BLaER1 treated with 17β-estradiol and CSF1 and Interleukin-3, amounts not matched to agents 10 nM and 100 nM (cell line): ENCODE measurements around the gene SPPL2B.

Experiments used
- H3K27ac ChIP-seq, 11 experiments: shearing (Covaris generic); formaldehyde crosslinking; 2 replicates each; pipeline ENCODE4 v1.8.1; 2022
- H3K27me3 ChIP-seq, 11 experiments: shearing (Covaris generic); formaldehyde crosslinking; 2 replicates each; pipeline ENCODE4 v1.8.1; 2022
- H3K36me3 ChIP-seq, 11 experiments: shearing (Covaris generic); formaldehyde crosslinking; 2 replicates each; pipeline ENCODE4 v1.8.1; 2022
- H3K4me1 ChIP-seq, 10 experiments: shearing (Covaris generic); formaldehyde crosslinking; 2 replicates each; pipeline ENCODE4 v1.8.1; 2022
- H3K4me2 ChIP-seq, 11 experiments: shearing (Covaris generic); formaldehyde crosslinking; 2 replicates each; pipeline ENCODE4 v1.8.1; 2022
- H3K4me3 ChIP-seq, 10 experiments: shearing (Covaris generic); formaldehyde crosslinking; 2 replicates each; pipeline ENCODE4 v1.8.1; 2022
- H3K9ac ChIP-seq, 11 experiments: shearing (Covaris generic); formaldehyde crosslinking; 2 replicates each; pipeline ENCODE4 v1.8.1; 2022
- H3K9me3 ChIP-seq, 11 experiments: shearing (Covaris generic); formaldehyde crosslinking; replicated peaks in 1 of 11; 2 replicates each; pipeline ENCODE4 v1.8.1; 2022
- H4K20me1 ChIP-seq, 11 experiments: shearing (Covaris generic); formaldehyde crosslinking; 2 replicates each; pipeline ENCODE4 v1.8.1; 2022
- Cebpa-rat ChIP-seq, 11 experiments: shearing (Covaris generic); IDR thresholded peaks; 2 replicates each; pipeline ENCODE4 v1.8.1; 2022

SPPL2B gene

GRCh38 chr19:2358548-2359173 is 30.2 kb downstream of the SPPL2B start:
- H3K27me3 ChIP-seq: peaks cover 32 to 43% (median 38%) of the 10 kb centered on the region in 11 experiments
- H3K4me3 ChIP-seq: no peak overlapping the region
- H4K20me1 ChIP-seq: peaks cover 0 to 33% (median 18%) of the 10 kb centered on the region in 11 experiments; a peak in 13 of 22 replicates
- TF ChIP-seq Cebpa-rat (IDR thresholded peaks at IDR 0.05): no peak
- no peak overlapping the region for H3K27ac ChIP-seq
- H3K4me2 ChIP-seq: no peak overlapping the region
- no peak overlapping the region for H3K9ac ChIP-seq
- H3K4me1 ChIP-seq: peaks cover 0 to 28% (median 20%) of the 10 kb centered on the region in 10 experiments; a peak in 16 of 20 replicates
- H3K9me3 ChIP-seq: no peaks in the 10 kb centered on the region
- H3K36me3 ChIP-seq: peaks cover 0 to 17% (median 6%) of the 10 kb centered on the region in 11 experiments; a peak in 16 of 22 replicates

GRCh38 chr19:2359992-2360685 is 31.7 kb downstream of the SPPL2B start, which contains the start of gene TMPRSS9:
Gene TMPRSS9 (plus strand): TSS chr19:2360265. CDS start chr19:2389786, 29,521 bp downstream.
- TF ChIP-seq Cebpa-rat (IDR thresholded peaks at IDR 0.05): no peak
- peaks cover 0 to 4% (median 0%) of the 10 kb centered on the region in 11 experiments; a peak in 1 of 22 replicates for H3K36me3 ChIP-seq
- no peaks in the 10 kb centered on the region for H3K9me3 ChIP-seq
- H3K27me3 ChIP-seq: peaks cover 32 to 43% (median 38%) of the 10 kb centered on the region in 11 experiments
- H3K4me3 ChIP-seq: no peak within 1 kb of the TSS
- H3K4me1 ChIP-seq: peaks cover 0 to 38% (median 30%) of the 10 kb centered on the region in 10 experiments; a peak in 17 of 20 replicates
- H3K27ac ChIP-seq: no peak within 1 kb of the TSS
- no peak within 1 kb of the TSS for H3K9ac ChIP-seq
- peaks cover 0 to 18% (median 12%) of the 10 kb centered on the region in 11 experiments; a peak in 11 of 22 replicates for H4K20me1 ChIP-seq
- H3K4me2 ChIP-seq: no peak within 1 kb of the TSS

DNA sequence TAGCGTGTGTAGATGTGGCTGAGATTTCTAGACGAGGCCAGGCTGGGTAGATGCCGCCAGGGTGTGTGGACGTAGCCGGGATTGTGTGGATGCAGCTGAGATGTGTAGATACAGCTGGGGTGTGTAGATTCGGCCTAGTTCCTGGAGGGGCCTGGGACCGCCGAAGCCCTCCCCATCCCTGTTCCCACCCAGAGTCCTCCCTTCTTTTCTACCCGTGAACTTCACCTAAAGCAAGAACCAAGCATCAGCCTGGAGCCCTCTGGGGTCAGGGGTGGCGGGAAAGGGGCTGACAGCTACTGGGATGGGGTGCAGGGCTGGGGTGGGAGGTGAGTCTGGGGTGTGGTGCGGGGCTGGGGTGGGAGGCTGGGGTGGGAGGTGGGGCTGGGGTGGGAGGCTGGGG is 32.3 kb downstream of the SPPL2B start:
- H3K9me3 ChIP-seq: 0 out of 22 replicates have a peak, but pooled peaks cover 0 to under 1% (median 0%) of the 10 kb centered on the region in 11 experiments
- no peak overlapping the region for H3K27ac ChIP-seq
- no peak overlapping the region for H3K9ac ChIP-seq
- H3K4me1 ChIP-seq: peaks cover 0 to 37% (median 28%) of the 10 kb centered on the region in 10 experiments; a peak in 17 of 20 replicates
- peaks cover 32 to 43% (median 38%) of the 10 kb centered on the region in 11 experiments for H3K27me3 ChIP-seq
- no peak overlapping the region for H3K4me2 ChIP-seq
- H3K4me3 ChIP-seq: no peak overlapping the region
- 0 out of 22 replicates have a peak, but pooled peaks cover 0 to 4% (median 0%) of the 10 kb centered on the region in 11 experiments for H3K36me3 ChIP-seq
- H4K20me1 ChIP-seq: peaks cover 0 to 11% (median 6%) of the 10 kb centered on the region in 11 experiments; a peak in 9 of 22 replicates
- no peak for TF ChIP-seq Cebpa-rat (IDR thresholded peaks at IDR 0.05)

GRCh38 chr19:2361246-2362045 is 33.0 kb downstream of the SPPL2B start:
- H3K27ac ChIP-seq: no peak overlapping the region
- H3K27me3 ChIP-seq: peaks cover 32 to 43% (median 38%) of the 10 kb centered on the region in 11 experiments
- H3K4me1 ChIP-seq: peaks cover 0 to 31% (median 23%) of the 10 kb centered on the region in 10 experiments; a peak in 17 of 20 replicates
- no peak for TF ChIP-seq Cebpa-rat (IDR thresholded peaks at IDR 0.05)
- H3K4me3 ChIP-seq: no peak overlapping the region
- H3K9me3 ChIP-seq: peaks cover 0 to 7% (median 2%) of the 10 kb centered on the region in 11 experiments; a peak in 6 of 22 replicates
- H3K9ac ChIP-seq: no peak overlapping the region
- H3K4me2 ChIP-seq: peak overlapping the region in 8 of 11 experiments; percentile 26 to 48 (median 40); a peak in 12 of 22 replicates
- peaks cover 0 to 5% (median under 1%) of the 10 kb centered on the region in 11 experiments; a peak in 4 of 22 replicates for H4K20me1 ChIP-seq
- no peaks in the 10 kb centered on the region for H3K36me3 ChIP-seq

DNA sequence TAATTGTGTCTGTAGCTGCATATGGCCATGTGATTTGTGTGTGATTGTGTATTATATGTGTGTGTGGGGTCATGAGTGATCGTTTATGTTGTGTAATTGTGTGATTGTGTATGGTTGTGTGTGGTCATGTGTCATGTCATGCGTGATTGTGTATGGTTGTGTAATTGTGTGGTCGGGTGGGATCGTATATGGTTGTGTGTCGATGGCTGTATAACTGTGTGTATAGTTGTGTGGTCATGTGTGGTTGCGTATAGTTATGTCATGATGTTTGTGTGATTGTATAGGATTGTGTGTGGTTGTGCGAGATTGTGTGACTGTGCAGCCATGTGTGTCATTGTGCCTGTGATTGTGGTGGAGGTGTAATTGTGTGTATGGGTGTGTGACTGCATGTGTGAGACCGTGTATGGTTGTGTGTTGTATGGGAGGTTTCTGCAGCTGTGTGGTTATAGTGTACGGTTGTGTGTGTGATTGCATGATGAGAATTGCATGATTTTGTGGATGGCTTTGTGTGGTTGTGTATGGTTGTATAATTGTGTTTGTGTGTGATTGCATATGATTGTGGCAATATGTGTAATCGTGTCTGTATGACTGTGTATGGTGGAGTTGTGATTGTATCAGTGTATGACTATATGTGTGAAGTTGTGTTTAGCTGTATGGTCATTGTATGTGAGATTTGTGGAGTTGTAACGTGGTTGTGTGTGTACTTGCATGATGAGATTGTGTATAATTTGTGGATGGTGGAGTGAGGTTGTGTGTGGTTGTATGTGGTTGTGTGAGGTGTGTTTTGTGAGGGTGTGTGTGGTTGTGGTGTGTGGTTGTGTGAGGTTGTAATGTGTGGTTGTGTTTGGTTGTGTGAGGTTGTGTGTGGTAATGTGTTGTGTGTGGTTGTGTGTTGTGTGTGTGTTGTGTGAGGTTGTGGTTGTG is 33.8 kb downstream of the SPPL2B start:
- peaks cover 4 to 15% (median 10%) of the 10 kb centered on the region in 11 experiments; a peak in 16 of 22 replicates for H3K9me3 ChIP-seq
- no peak overlapping the region for H3K27ac ChIP-seq
- peaks cover 0 to 30% (median 23%) of the 10 kb centered on the region in 10 experiments; a peak in 17 of 20 replicates for H3K4me1 ChIP-seq
- peak overlapping the region in 8 of 11 experiments; percentile 26 to 48 (median 40); a peak in 9 of 22 replicates for H3K4me2 ChIP-seq
- H3K36me3 ChIP-seq: no peaks in the 10 kb centered on the region
- peaks cover 0 to 5% (median 0%) of the 10 kb centered on the region in 11 experiments; a peak in 1 of 22 replicates for H4K20me1 ChIP-seq
- peaks cover 32 to 43% (median 38%) of the 10 kb centered on the region in 11 experiments for H3K27me3 ChIP-seq
- TF ChIP-seq Cebpa-rat (IDR thresholded peaks at IDR 0.05): no peak
- no peak overlapping the region for H3K4me3 ChIP-seq
- H3K9ac ChIP-seq: no peak overlapping the region

DNA sequence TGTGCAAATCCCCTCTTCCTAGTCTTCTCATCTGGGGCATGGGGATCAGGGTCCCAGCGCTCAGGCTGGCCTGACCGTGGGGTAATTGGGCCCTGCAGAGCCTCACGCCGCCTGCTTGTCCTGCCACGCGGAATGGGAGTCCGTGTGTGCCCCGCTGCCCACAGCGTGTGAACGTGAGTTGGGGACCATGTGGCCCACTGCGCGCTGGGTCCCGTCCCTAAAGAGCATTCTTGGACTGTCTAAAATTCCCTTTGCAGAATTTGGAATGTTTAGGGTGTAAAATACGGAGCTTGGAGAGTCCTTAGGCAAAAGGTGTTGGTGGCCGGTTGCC is 34.5 kb downstream of the SPPL2B start:
- H3K4me3 ChIP-seq: no peak overlapping the region
- no peaks in the 10 kb centered on the region for H3K36me3 ChIP-seq
- H3K4me2 ChIP-seq: no peak overlapping the region
- no peak overlapping the region for H3K9ac ChIP-seq
- H3K27me3 ChIP-seq: peaks cover 32 to 42% (median 38%) of the 10 kb centered on the region in 11 experiments
- TF ChIP-seq Cebpa-rat (IDR thresholded peaks at IDR 0.05): no peak
- H3K27ac ChIP-seq: no peak overlapping the region
- peaks cover 4 to 16% (median 11%) of the 10 kb centered on the region in 11 experiments; a peak in 16 of 22 replicates for H3K9me3 ChIP-seq
- H4K20me1 ChIP-seq: peaks cover 0 to 5% (median 0%) of the 10 kb centered on the region in 11 experiments; a peak in 1 of 22 replicates
- peaks cover 0 to 30% (median 23%) of the 10 kb centered on the region in 10 experiments; a peak in 17 of 20 replicates for H3K4me1 ChIP-seq

DNA sequence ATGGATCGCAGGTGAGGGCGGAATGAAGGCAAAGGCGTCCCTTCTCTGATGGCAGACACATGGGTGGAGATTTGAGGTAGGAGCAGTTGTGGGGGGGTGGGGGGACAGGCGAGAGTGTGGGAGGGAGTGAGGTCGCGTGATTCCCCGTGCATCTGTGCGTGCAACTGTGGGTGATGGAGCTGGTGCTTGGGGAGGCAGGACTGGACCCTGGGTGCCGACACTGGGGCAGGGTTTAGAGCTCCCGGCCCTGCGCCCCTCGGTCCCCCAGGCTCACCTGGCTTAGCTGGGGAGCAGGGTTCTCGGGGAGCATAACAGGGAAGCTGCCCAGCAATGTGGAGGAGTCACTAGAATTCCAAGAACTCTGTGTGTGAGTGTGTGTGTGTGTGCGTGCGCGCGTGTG is 34.9 kb downstream of the SPPL2B start:
- TF ChIP-seq Cebpa-rat (IDR thresholded peaks at IDR 0.05): no peak
- peaks cover 0 to 5% (median 0%) of the 10 kb centered on the region in 11 experiments; a peak in 1 of 22 replicates for H4K20me1 ChIP-seq
- H3K4me3 ChIP-seq: no peak overlapping the region

More for the DNA sequence above, 34.9 kb downstream of the SPPL2B start:
- H3K9me3 ChIP-seq: peaks cover 4 to 16% (median 11%) of the 10 kb centered on the region in 11 experiments; a peak in 16 of 22 replicates
- H3K27me3 ChIP-seq: peaks cover 30 to 37% (median 35%) of the 10 kb centered on the region in 11 experiments
- no peak overlapping the region for H3K9ac ChIP-seq
- no peaks in the 10 kb centered on the region for H3K36me3 ChIP-seq
- no peak overlapping the region for H3K4me2 ChIP-seq
- H3K4me1 ChIP-seq: peaks cover 0 to 30% (median 23%) of the 10 kb centered on the region in 10 experiments; a peak in 17 of 20 replicates
- H3K27ac ChIP-seq: no peak overlapping the region
